ENCODE measurements around the gene SIGLEC5. TPM values are rescaled to one million over a fixed set of nuclear protein-coding genes. Genes with fewer than 3 reads are reported as not detected.

Gene SIGLEC5
- polyA plus RNA-seq, 1 of the 3 experiments (the other 2 are of a cell fraction) = not detected

DNA sequence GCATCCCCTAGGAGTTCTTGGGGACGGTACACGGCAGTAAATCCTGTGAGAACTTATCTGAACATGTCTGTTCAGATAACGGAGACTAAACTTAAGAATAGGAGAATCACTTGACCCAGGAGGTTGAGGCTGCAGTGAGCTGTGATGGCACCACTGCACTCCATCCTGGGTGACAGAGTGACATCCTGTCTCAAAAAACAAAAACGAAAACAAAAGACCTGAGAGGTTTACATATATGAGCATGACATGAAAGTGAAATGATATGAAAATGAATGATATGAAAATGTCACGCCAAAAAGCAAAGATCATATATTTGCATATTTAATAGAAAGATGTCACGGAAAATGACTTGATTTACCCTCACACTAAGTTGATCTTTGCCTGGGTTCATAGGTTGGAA is 53.4 kb downstream of the SIGLEC5 start:
- H3K9ac ChIP-seq = no peak overlapping the region
- H3K4me2 ChIP-seq = no peak overlapping the region
- TF ChIP-seq TCF12 (IDR thresholded peaks at IDR 0.05) = no peak
- H3K4me1 ChIP-seq (ENCODE audit: control insufficient read depth in 1 of 2, insufficient read depth in 2 of 2, low read depth in 1 of 2, low read length in 1 of 2) = peaks cover 0 to 9% of the 10 kb centered on the region in 2 experiments; a peak in 2 of 4 replicates
- WGBS (ENCODE audit: low lambda C conversion rate) = 96% methylated on average over 6 of the region's 6 CpGs
- DNase-seq = no peak
- H4K20me1 ChIP-seq (ENCODE audit: insufficient read depth) = no peaks in the 10 kb centered on the region; the same call in 1 of the 2 replicates
- H3K9me2 ChIP-seq = no peaks in the 10 kb centered on the region
- no peaks in the 10 kb centered on the region for H3K27me3 ChIP-seq (ENCODE audit: insufficient read depth)
- H3F3A ChIP-seq (replicated peaks; ENCODE audit: insufficient read depth) = peaks cover 13% of the 10 kb centered on the region
- no peaks in the 10 kb centered on the region for H3K9me3 ChIP-seq
- H3K4me3 ChIP-seq (ENCODE audit: low read depth in 2 of 2, low read length in 1 of 2) = no peak overlapping the region
- POLR2A ChIA-PET = no interaction called here
- H2AFZ ChIP-seq (ENCODE audit: low read depth) = no peak overlapping the region
- H3K36me3 ChIP-seq (replicated peaks in 1 of 2; ENCODE audit: control insufficient read depth in 1 of 2, insufficient read depth in 2 of 2, low read length in 1 of 2) = peaks cover 57 to 64% of the 10 kb centered on the region in 2 experiments
- no peak overlapping the region for H3K27ac ChIP-seq (ENCODE audit: low read depth in 2 of 2, low read length in 1 of 2)
- CTCF ChIA-PET = interaction anchor here (1.1 kb wide), 1 partner anchor 84 kb away, joined by 3 read pairs; no protein-coding TSS in a partner anchor
- peaks cover 67% of the 10 kb centered on the region for H3K79me2 ChIP-seq (ENCODE audit: insufficient read depth)

DNA sequence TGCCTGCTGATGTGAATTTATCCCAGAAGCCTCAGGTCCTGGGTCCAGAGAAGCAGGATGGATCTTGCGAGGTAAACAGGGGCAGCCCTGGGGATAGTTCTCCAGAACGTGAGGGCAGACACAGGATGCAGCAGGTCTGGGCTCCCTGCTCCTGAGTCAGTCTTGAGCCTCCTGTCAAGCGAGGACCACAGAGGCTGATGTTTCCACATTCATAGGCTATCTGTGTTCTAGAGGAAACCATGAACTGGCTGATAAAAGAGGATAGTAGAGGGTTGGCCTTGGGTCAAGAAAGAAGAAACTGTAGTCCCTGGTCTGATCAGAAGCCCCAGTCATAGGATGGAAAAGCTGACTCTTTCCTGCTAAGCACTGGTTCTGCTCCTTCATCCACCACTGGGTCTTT is 56.9 kb downstream of the SIGLEC5 start:
- Histone ChIP-seq H3K36me3 (replicated peaks in 1 of 2; ENCODE audit: control insufficient read depth in 1 of 2, insufficient read depth in 2 of 2, low read length in 1 of 2) (peaks cover 33 to 37% of the 10 kb centered on the region in 2 experiments), H3K9me3 (no peaks in the 10 kb centered on the region; the same call in 1 of the 2 replicates), H3F3A (replicated peaks; ENCODE audit: insufficient read depth) (peaks cover 18% of the 10 kb centered on the region), H3K4me1 (ENCODE audit: control insufficient read depth in 1 of 2, insufficient read depth in 2 of 2, low read depth in 1 of 2, low read length in 1 of 2) (peaks cover 0 to 13% of the 10 kb centered on the region in 2 experiments; a peak in 2 of 4 replicates), H3K9me2 (no peaks in the 10 kb centered on the region), H3K4me3 (ENCODE audit: low read depth in 2 of 2, low read length in 1 of 2) (0 out of 4 replicates have a peak overlapping the region, but pooled peaks of 1 of the 2 experiments have one; percentile 24), H3K27ac (ENCODE audit: low read depth in 2 of 2, low read length in 1 of 2) (peak overlapping the region in 1 of 2 experiments; percentile 53; a peak in 2 of 4 replicates), H4K20me1 (ENCODE audit: insufficient read depth) (no peaks in the 10 kb centered on the region), H3K79me2 (ENCODE audit: insufficient read depth) (peaks cover 62% of the 10 kb centered on the region), H3K4me2 (peak overlapping the region; percentile 88), H2AFZ (ENCODE audit: low read depth) (no peak overlapping the region), H3K9ac (peak overlapping the region; percentile 28; the same call in 1 of the 2 replicates), H3K27me3 (ENCODE audit: insufficient read depth) (no peaks in the 10 kb centered on the region)
- no peak for DNase-seq
- 79% methylated on average over 3 of the region's 3 CpGs for WGBS (ENCODE audit: low lambda C conversion rate)
- POLR2A ChIA-PET = no interaction called here
- TF ChIP-seq SMC3 (IDR thresholded peaks at IDR 0.05; ENCODE audit: low read depth, low read length) (no peak), EZH2phosphoT487 (IDR thresholded peaks at IDR 0.05; ENCODE audit: borderline replicate concordance, low read depth) (no peak), MEF2A (IDR thresholded peaks at IDR 0.05; ENCODE audit: borderline replicate concordance, low read depth) (no peak), IRF3 (IDR thresholded peaks at IDR 0.05; ENCODE audit: low read depth, low read length) (no peak), SIN3A (IDR thresholded peaks at IDR 0.05; ENCODE audit: borderline replicate concordance, low read depth, low read length) (no peak), USF2 (IDR thresholded peaks at IDR 0.05; ENCODE audit: borderline replicate concordance, low read depth, low read length) (no peak), NFIC (IDR thresholded peaks at IDR 0.05; ENCODE audit: borderline replicate concordance) (no peak)
- CTCF ChIA-PET = no interaction called here

GRCh38 chr19:51572908-51573307 is 57.3 kb downstream of the SIGLEC5 start:
- H3K36me3 ChIP-seq (replicated peaks in 1 of 2; ENCODE audit: control insufficient read depth in 1 of 2, insufficient read depth in 2 of 2, low read length in 1 of 2) = peaks cover 33 to 36% of the 10 kb centered on the region in 2 experiments
- no peak overlapping the region for H2AFZ ChIP-seq (ENCODE audit: low read depth)
- peak overlapping the region; percentile 72; the same call in 1 of the 2 replicates for H3K9ac ChIP-seq
- H3K9me2 ChIP-seq = no peaks in the 10 kb centered on the region
- peaks cover 58% of the 10 kb centered on the region for H3K79me2 ChIP-seq (ENCODE audit: insufficient read depth)
- POLR2A ChIA-PET = no interaction called here
- peak overlapping the region; percentile 88 for H3K4me2 ChIP-seq
- peaks cover 18% of the 10 kb centered on the region for H3F3A ChIP-seq (replicated peaks; ENCODE audit: insufficient read depth)
- H3K27ac ChIP-seq (ENCODE audit: low read depth in 2 of 2, low read length in 1 of 2) = peak overlapping the region in 1 of 2 experiments; percentile 62; a peak in 2 of 4 replicates
- peaks cover 0 to 13% of the 10 kb centered on the region in 2 experiments; a peak in 2 of 4 replicates for H3K4me1 ChIP-seq (ENCODE audit: control insufficient read depth in 1 of 2, insufficient read depth in 2 of 2, low read depth in 1 of 2, low read length in 1 of 2)
- H4K20me1 ChIP-seq (ENCODE audit: insufficient read depth) = no peaks in the 10 kb centered on the region
- CTCF ChIA-PET = no interaction called here
- 83% methylated on average over 4 of the region's 4 CpGs for WGBS (ENCODE audit: low lambda C conversion rate)
- DNase-seq = no peak
- no peaks in the 10 kb centered on the region; the same call in 1 of the 2 replicates for H3K9me3 ChIP-seq
- H3K4me3 ChIP-seq (ENCODE audit: low read depth in 2 of 2, low read length in 1 of 2) = 0 out of 4 replicates have a peak overlapping the region, but pooled peaks of 1 of the 2 experiments have one; percentile 24
- H3K27me3 ChIP-seq (ENCODE audit: insufficient read depth) = no peaks in the 10 kb centered on the region
- TF ChIP-seq CHD2 (IDR thresholded peaks at IDR 0.05; ENCODE audit: low read length, partially characterized antibody) (no peak), RCOR1 (IDR thresholded peaks at IDR 0.05; ENCODE audit: low read length) (no peak), RXRA (IDR thresholded peaks at IDR 0.05; ENCODE audit: borderline replicate concordance, low read depth) (peak; percentile 33; the same call in 1 of the 2 replicates), IRF3 (IDR thresholded peaks at IDR 0.05; ENCODE audit: low read depth, low read length) (no peak), JUND (IDR thresholded peaks at IDR 0.05) (peak; percentile 31; the same call in 1 of the 2 replicates), GABPA (IDR thresholded peaks at IDR 0.05; ENCODE audit: low read depth) (no peak), TAF1 (IDR thresholded peaks at IDR 0.05; ENCODE audit: borderline replicate concordance, low read depth, low read length) (no peak), FOSL2 (IDR thresholded peaks at IDR 0.05; ENCODE audit: borderline replicate concordance, low read depth) (peak; percentile 52; the same call in 1 of the 2 replicates), TCF12 (IDR thresholded peaks at IDR 0.05) (0 out of 2 replicates have a peak, but pooled peaks have one; percentile 9)
- TF ChIP-seq, protein P1, sequence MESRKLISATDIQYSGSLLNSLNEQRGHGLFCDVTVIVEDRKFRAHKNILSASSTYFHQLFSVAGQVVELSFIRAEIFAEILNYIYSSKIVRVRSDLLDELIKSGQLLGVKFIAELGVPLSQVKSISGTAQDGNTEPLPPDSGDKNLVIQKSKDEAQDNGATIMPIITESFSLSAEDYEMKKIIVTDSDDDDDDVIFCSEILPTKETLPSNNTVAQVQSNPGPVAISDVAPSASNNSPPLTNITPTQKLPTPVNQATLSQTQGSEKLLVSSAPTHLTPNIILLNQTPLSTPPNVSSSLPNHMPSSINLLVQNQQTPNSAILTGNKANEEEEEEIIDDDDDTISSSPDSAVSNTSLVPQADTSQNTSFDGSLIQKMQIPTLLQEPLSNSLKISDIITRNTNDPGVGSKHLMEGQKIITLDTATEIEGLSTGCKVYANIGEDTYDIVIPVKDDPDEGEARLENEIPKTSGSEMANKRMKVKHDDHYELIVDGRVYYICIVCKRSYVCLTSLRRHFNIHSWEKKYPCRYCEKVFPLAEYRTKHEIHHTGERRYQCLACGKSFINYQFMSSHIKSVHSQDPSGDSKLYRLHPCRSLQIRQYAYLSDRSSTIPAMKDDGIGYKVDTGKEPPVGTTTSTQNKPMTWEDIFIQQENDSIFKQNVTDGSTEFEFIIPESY (IDR thresholded peaks at IDR 0.05; ENCODE audit: borderline replicate concordance, low read depth) = no peak
